Neutrophil (primary cell): ENCODE results near the gene SHISA9.

Source experiments
- H3K27ac ChIP-seq: fragments of 200-600 bp; sonication (generic); 2 replicates; pipeline ENCODE4 v1.5.1; 2016; ENCODE audit warnings: mild to moderate bottlenecking, moderate library complexity
- H3K27me3 ChIP-seq: fragments of 200-600 bp; sonication (generic); 2 replicates; pipeline ENCODE4 v1.6.0; 2016; ENCODE audit warnings: mild to moderate bottlenecking
- H3K36me3 ChIP-seq: fragments of 200-600 bp; sonication (generic); 2 replicates; pipeline ENCODE4 v1.5.1; 2017
- H3K4me1 ChIP-seq, 2 experiments: fragments of 200-600 bp in 1 of 2; sonication (generic) in 1 of 2; 1 replicate in 1 of 2; 2 replicates in 1 of 2; pipeline versions ENCODE4 v1.5.1 to v1.6.1; 2013 to 2016; ENCODE audit warnings: low read depth in 1 of 2, low read length in 1 of 2, mild to moderate bottlenecking in 1 of 2, moderate library complexity in 1 of 2; ENCODE audit not compliant: control insufficient read depth in 1 of 2, insufficient read depth in 1 of 2
- H3K4me3 ChIP-seq, 2 experiments: fragments of 200-600 bp in 1 of 2; sonication (generic) in 1 of 2; 1 replicate in 1 of 2; 2 replicates in 1 of 2; pipeline ENCODE4 v1.5.1; 2013 to 2016; ENCODE audit warnings: low read depth in 1 of 2, low read length in 1 of 2, mild to moderate bottlenecking in 1 of 2, moderate library complexity in 1 of 2
- H3K9me3 ChIP-seq: fragments of 200-600 bp; sonication (generic); 2 replicates; pipeline ENCODE4 v1.5.1; 2016
- CTCF ChIP-seq: fragments of 200-600 bp; sonication (generic); IDR thresholded peaks from 2 replicates; pipeline ENCODE4 v1.5.1; 2016; ENCODE audit warnings: antibody characterized with exemption

The SHISA9 gene

GRCh38 chr16:13242201-13242600 is 340.8 kb downstream of the SHISA9 start:
- no peak overlapping the region for H3K4me3 ChIP-seq
- no peaks in the 10 kb centered on the region for H3K9me3 ChIP-seq
- no peaks in the 10 kb centered on the region for H3K36me3 ChIP-seq
- no peak for TF ChIP-seq CTCF
- no peak overlapping the region for H3K27ac ChIP-seq
- no peaks in the 10 kb centered on the region for H3K27me3 ChIP-seq
- H3K4me1 ChIP-seq = no peaks in the 10 kb centered on the region

GRCh38 chr16:13244770-13245169 is 343.4 kb downstream of the SHISA9 start:
- no peak for TF ChIP-seq CTCF
- Histone ChIP-seq H3K4me3 (no peak overlapping the region), H3K27me3 (no peaks in the 10 kb centered on the region), H3K9me3 (no peaks in the 10 kb centered on the region), H3K27ac (no peak overlapping the region), H3K36me3 (no peaks in the 10 kb centered on the region), H3K4me1 (no peaks in the 10 kb centered on the region)

- H3K27me3 ChIP-seq = no peaks in the 10 kb centered on the region
- no peaks in the 10 kb centered on the region for H3K4me1 ChIP-seq
Observed at GRCh38 chr16:13245713-13246377, 344.4 kb downstream of the SHISA9 start.

GRCh38 chr16:13254998-13255614 is 353.7 kb downstream of the SHISA9 start:
- H3K27me3 ChIP-seq = no peaks in the 10 kb centered on the region
- no peak overlapping the region for H3K27ac ChIP-seq
- H3K4me1 ChIP-seq = no peaks in the 10 kb centered on the region
- H3K4me3 ChIP-seq = no peak overlapping the region
- H3K36me3 ChIP-seq = no peaks in the 10 kb centered on the region
- no peaks in the 10 kb centered on the region for H3K9me3 ChIP-seq
- no peak for TF ChIP-seq CTCF

More at GRCh38 chr16:13245713-13246377, 344.4 kb downstream of the SHISA9 start:
- Histone ChIP-seq H3K27ac (no peak overlapping the region), H3K4me3 (no peak overlapping the region), H3K36me3 (no peaks in the 10 kb centered on the region), H3K9me3 (no peaks in the 10 kb centered on the region)
- no peak for TF ChIP-seq CTCF

GRCh38 chr16:13262270-13263090 is 361.1 kb downstream of the SHISA9 start:
- Histone ChIP-seq H3K27me3 (no peaks in the 10 kb centered on the region), H3K36me3 (no peaks in the 10 kb centered on the region), H3K4me3 (no peak overlapping the region), H3K4me1 (no peaks in the 10 kb centered on the region), H3K27ac (no peak overlapping the region), H3K9me3 (no peaks in the 10 kb centered on the region)
- no peak for TF ChIP-seq CTCF
